Peyer's patch (tissue), 4 donors: Measurements from ENCODE around the gene LRRC37A.
"Not testable (repeated sequence)": the region's sequence is repeated elsewhere in the genome, so short reads cannot be mapped to it uniquely, and the experiment has no call there.

Experiments
- POLR2A ChIP-seq, 2 donors: fragments of 450-650 bp; IDR thresholded peaks; one replicate each; pipeline ENCODE4 v1.5.1; 2017; ENCODE audit warnings: antibody characterized with exemption in 2 of 2, mild to moderate bottlenecking in 2 of 2, moderate library complexity in 2 of 2
- TF ChIP-seq, protein P1 (sequence below), 6 experiments: fragments of 450-650 bp in 4 of 6; fragments of 200-600 bp in 2 of 6; sonication (generic) in 1 of 6; IDR thresholded peaks; one replicate each; pipeline ENCODE4 v1.5.1; 2017 to 2019; ENCODE audit warnings: antibody characterized with exemption in 6 of 6, mild to moderate bottlenecking in 3 of 6, moderate library complexity in 1 of 6

DNA sequence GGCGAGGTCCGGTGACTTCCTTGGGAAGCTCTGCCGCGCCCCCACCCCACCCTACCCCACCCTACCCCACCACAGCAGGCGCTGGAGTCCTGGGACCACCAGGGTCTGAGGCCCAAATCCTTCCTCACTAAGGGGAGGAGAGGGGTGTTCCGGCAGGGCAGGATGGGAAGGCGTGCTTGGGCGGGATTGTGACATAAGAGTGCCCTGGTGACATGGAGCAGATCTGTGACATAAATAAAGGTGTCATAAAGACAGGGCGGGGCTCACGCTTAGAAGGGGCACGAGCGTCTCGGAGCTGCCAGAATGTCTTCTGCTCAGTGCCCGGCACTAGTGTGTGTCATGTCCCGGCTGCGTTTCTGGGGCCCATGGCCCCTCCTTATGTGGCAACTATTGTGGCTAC, at the start of gene LRRC37A:
- not testable (repeated sequence) for TF ChIP-seq POLR2A (IDR thresholded peaks at IDR 0.05)
- TF ChIP-seq, protein P1, sequence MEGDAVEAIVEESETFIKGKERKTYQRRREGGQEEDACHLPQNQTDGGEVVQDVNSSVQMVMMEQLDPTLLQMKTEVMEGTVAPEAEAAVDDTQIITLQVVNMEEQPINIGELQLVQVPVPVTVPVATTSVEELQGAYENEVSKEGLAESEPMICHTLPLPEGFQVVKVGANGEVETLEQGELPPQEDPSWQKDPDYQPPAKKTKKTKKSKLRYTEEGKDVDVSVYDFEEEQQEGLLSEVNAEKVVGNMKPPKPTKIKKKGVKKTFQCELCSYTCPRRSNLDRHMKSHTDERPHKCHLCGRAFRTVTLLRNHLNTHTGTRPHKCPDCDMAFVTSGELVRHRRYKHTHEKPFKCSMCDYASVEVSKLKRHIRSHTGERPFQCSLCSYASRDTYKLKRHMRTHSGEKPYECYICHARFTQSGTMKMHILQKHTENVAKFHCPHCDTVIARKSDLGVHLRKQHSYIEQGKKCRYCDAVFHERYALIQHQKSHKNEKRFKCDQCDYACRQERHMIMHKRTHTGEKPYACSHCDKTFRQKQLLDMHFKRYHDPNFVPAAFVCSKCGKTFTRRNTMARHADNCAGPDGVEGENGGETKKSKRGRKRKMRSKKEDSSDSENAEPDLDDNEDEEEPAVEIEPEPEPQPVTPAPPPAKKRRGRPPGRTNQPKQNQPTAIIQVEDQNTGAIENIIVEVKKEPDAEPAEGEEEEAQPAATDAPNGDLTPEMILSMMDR (IDR thresholded peaks at IDR 0.05), result not testable (repeated sequence)
